GM12891 (cell line): ENCODE measurements around the gene TTC39B.

ENCODE experiments used
- POLR2A ChIP-seq: IDR thresholded peaks from 2 replicates; pipeline ENCODE4 v1.6.1; 2011; ENCODE audit warnings: low read depth, low read length, control low read depth
- POLR2AphosphoS5 ChIP-seq: IDR thresholded peaks from 2 replicates; pipeline ENCODE4 v1.6.1; 2011; ENCODE audit warnings: low read depth, low read length, control low read depth
- SPI1 ChIP-seq: IDR thresholded peaks from 2 replicates; pipeline ENCODE4 v1.6.1; 2011; ENCODE audit warnings: low read depth, low read length, control low read depth

- TF ChIP-seq SPI1 (no peak), POLR2AphosphoS5 (no peak), POLR2A (no peak)
Measured at GRCh38 chr9:15135164-15135792, 171.7 kb downstream of the TTC39B start.
